ENCODE measurements around the gene CAST. TPM values are rescaled to one million over a fixed set of nuclear protein-coding genes. Genes with fewer than 3 reads are reported as not detected.

Gene CAST
- total RNA-seq, 2 donors from 2014 or later, result 251 to 256 TPM

- no peaks in the 10 kb centered on the region for H3K9me3 ChIP-seq
- peak overlapping the region in 1 of 2 donors; percentile 78 for H3K27ac ChIP-seq
- no peak overlapping the region for H3K4me3 ChIP-seq
- H3K36me3 ChIP-seq, result peaks cover 0 to 13% of the 10 kb centered on the region in 2 donors
- peaks cover 23% of the 10 kb centered on the region for H3K4me1 ChIP-seq (replicated peaks)
- no peak for DNase-seq (ENCODE audit: low spot score)
- TF ChIP-seq POLR2A (IDR thresholded peaks at IDR 0.05) (no peak), CTCF (IDR thresholded peaks at IDR 0.05) (no peak), POLR2AphosphoS5 (IDR thresholded peaks at IDR 0.05) (no peak)
- H3K27me3 ChIP-seq (replicated peaks; ENCODE audit: insufficient read depth), result no peaks in the 10 kb centered on the region
- intact Hi-C loops (cut with DNase I), result no loop called here
Observed at GRCh38 chr5:96772542-96772941, 110.4 kb downstream of the CAST start.

- Histone ChIP-seq H3K27ac (peak overlapping the region; percentile 66 to 78), H3K36me3 (no peaks in the 10 kb centered on the region), H3K27me3 (replicated peaks; ENCODE audit: insufficient read depth) (no peaks in the 10 kb centered on the region), H3K4me1 (replicated peaks) (peaks cover 30% of the 10 kb centered on the region), H3K9me3 (no peaks in the 10 kb centered on the region), H3K4me3 (no peak overlapping the region)
- TF ChIP-seq POLR2A (IDR thresholded peaks at IDR 0.05) (no peak), POLR2AphosphoS5 (IDR thresholded peaks at IDR 0.05) (peak; percentile 62)
- DNase-seq (ENCODE audit: low spot score), result no peak
- 44% methylated on average over 2 of the region's 2 CpGs for WGBS
- intact Hi-C loops (cut with DNase I), result no loop called here
Observed at GRCh38 chr5:96775050-96775449, 112.9 kb downstream of the CAST start.

GRCh38 chr5:96775689-96776088, 113.5 kb downstream of the CAST start:
- Histone ChIP-seq H3K27ac (peak overlapping the region; percentile 66 to 78), H3K4me3 (no peak overlapping the region), H3K4me1 (replicated peaks) (peaks cover 30% of the 10 kb centered on the region), H3K36me3 (no peaks in the 10 kb centered on the region), H3K9me3 (no peaks in the 10 kb centered on the region), H3K27me3 (replicated peaks; ENCODE audit: insufficient read depth) (no peaks in the 10 kb centered on the region)
- DNase-seq (ENCODE audit: low spot score), result no peak
- intact Hi-C loops (cut with DNase I), result no loop called here
- no peak for TF ChIP-seq CTCF (IDR thresholded peaks at IDR 0.05)
- TF ChIP-seq POLR2AphosphoS5 (IDR thresholded peaks at IDR 0.05), result no peak
- TF ChIP-seq POLR2A (IDR thresholded peaks at IDR 0.05), result no peak
- 90% methylated on average over 11 of the region's 11 CpGs for WGBS

GRCh38 chr5:96776621-96777020, 114.4 kb downstream of the CAST start:
- Histone ChIP-seq H3K27me3 (replicated peaks; ENCODE audit: insufficient read depth) (no peaks in the 10 kb centered on the region), H3K9me3 (no peaks in the 10 kb centered on the region), H3K4me3 (no peak overlapping the region), H3K27ac (peak overlapping the region; percentile 66 to 78), H3K4me1 (replicated peaks) (peaks cover 30% of the 10 kb centered on the region), H3K36me3 (no peaks in the 10 kb centered on the region)
- WGBS, result 25% methylated on average over 2 of the region's 2 CpGs
- intact Hi-C loops (cut with DNase I), result no loop called here
- no peak for DNase-seq (ENCODE audit: low spot score)
- TF ChIP-seq POLR2A (IDR thresholded peaks at IDR 0.05) (no peak), CTCF (IDR thresholded peaks at IDR 0.05) (no peak), POLR2AphosphoS5 (IDR thresholded peaks at IDR 0.05) (peak; percentile 49)

- H3K36me3 ChIP-seq, result no peaks in the 10 kb centered on the region
Observed at GRCh38 chr5:96778409-96778808, 116.2 kb downstream of the CAST start.

More at GRCh38 chr5:96778409-96778808, 116.2 kb downstream of the CAST start:
- no peak for DNase-seq (ENCODE audit: low spot score)
- Histone ChIP-seq H3K4me3 (no peak overlapping the region), H3K27ac (no peak overlapping the region), H3K4me1 (replicated peaks) (peaks cover 27% of the 10 kb centered on the region), H3K27me3 (replicated peaks; ENCODE audit: insufficient read depth) (no peaks in the 10 kb centered on the region), H3K9me3 (no peaks in the 10 kb centered on the region)
- intact Hi-C loops (cut with DNase I), result no loop called here
- WGBS, result 84% methylated on average over 1 of the region's 1 CpG
- TF ChIP-seq CTCF (IDR thresholded peaks at IDR 0.05) (no peak), POLR2A (IDR thresholded peaks at IDR 0.05) (no peak)
